SK-N-SH (cell line): Measurements from ENCODE around the gene FSD1. TPM values are rescaled to one million over a fixed set of nuclear protein-coding genes. Genes with fewer than 3 reads are reported as not detected.

ENCODE experiments used
- CTCF ChIA-PET: fragments of 300-600, 350-600 bp; formaldehyde crosslinking; extraction: SDS; loops from one replicate; lab custom pipeline; 2021; lab: Yijun Ruan, JAX
- POLR2A ChIA-PET: fragments of 350-600 bp; sonication (Branson Sonifier 250); formaldehyde crosslinking; extraction: SDS; loops from one replicate; lab custom pipeline; 2020; ENCODE audit warnings: antibody characterized with exemption, inconsistent platforms; lab: Yijun Ruan, JAX
- DNase-seq: peaks from one replicate; pipeline ENCODE4 v3.0.0; 2012
- H2AFZ ChIP-seq: fragments of 200-600 bp; sonication (generic); 2 replicates; pipeline ENCODE4 v1.8.1; 2016; ENCODE audit warnings: antibody characterized with exemption, mild to moderate bottlenecking, low read depth
- H3F3A ChIP-seq: fragments of 200-600 bp; sonication (generic); replicated peaks from 2 replicates; pipeline ENCODE3; 2016; ENCODE audit warnings: antibody characterized with exemption, mild to moderate bottlenecking; ENCODE audit not compliant: insufficient read depth
- H3K27ac ChIP-seq, 2 experiments: fragments of 200-500 bp in 1 of 2; fragments of 200-600 bp in 1 of 2; sonication (Bioruptor generic) in 1 of 2; sonication (generic), shearing (Covaris generic) in 1 of 2; 2 replicates each; pipeline versions ENCODE4 v1.5.1 to v1.6.1; 2014 to 2016; ENCODE audit warnings: low read depth in 2 of 2, inconsistent platforms in 1 of 2, low read length in 1 of 2, mild to moderate bottlenecking in 1 of 2, mixed read lengths in 1 of 2
- H3K27me3 ChIP-seq: fragments of 200-600 bp; sonication (generic), shearing (Covaris generic); 2 replicates; pipeline ENCODE4 v1.6.1; 2016; ENCODE audit warnings: mixed run types; ENCODE audit not compliant: insufficient read depth
- H3K36me3 ChIP-seq, 2 experiments: fragments of 200-500 bp in 1 of 2; fragments of 200-600 bp in 1 of 2; sonication (Bioruptor generic) in 1 of 2; sonication (generic) in 1 of 2; replicated peaks in 1 of 2; 2 replicates each; pipeline versions ENCODE3 to v1.5.1; 2014 to 2016; ENCODE audit warnings: low read length in 1 of 2, mild to moderate bottlenecking in 1 of 2; ENCODE audit not compliant: insufficient read depth in 2 of 2, control insufficient read depth in 1 of 2
- H3K4me1 ChIP-seq, 2 experiments: fragments of 200-500 bp in 1 of 2; fragments of 200-600 bp in 1 of 2; sonication (Bioruptor generic) in 1 of 2; sonication (generic), shearing (Covaris generic) in 1 of 2; 2 replicates each; pipeline versions ENCODE4 v1.5.1 to v1.6.1; 2014 to 2016; ENCODE audit warnings: low read depth in 1 of 2, low read length in 1 of 2, mixed run types in 1 of 2; ENCODE audit not compliant: insufficient read depth in 2 of 2, control insufficient read depth in 1 of 2
- H3K4me2 ChIP-seq: fragments of 200-600 bp; sonication (generic), shearing (Covaris generic); 2 replicates; pipeline ENCODE4 v1.6.1; 2017; ENCODE audit warnings: mixed run types
- H3K4me3 ChIP-seq, 2 experiments: fragments of 200-500 bp in 1 of 2; fragments of 200-600 bp in 1 of 2; sonication (Bioruptor generic) in 1 of 2; sonication (generic), shearing (Covaris generic) in 1 of 2; 2 replicates each; pipeline versions ENCODE4 v1.5.1 to v1.8.1; 2014 to 2016; ENCODE audit warnings: low read depth in 2 of 2, inconsistent platforms in 1 of 2, low read length in 1 of 2, mild to moderate bottlenecking in 1 of 2, mixed read lengths in 1 of 2, moderate library complexity in 1 of 2
- H3K79me2 ChIP-seq: fragments of 200-600 bp; sonication (generic); 2 replicates; pipeline ENCODE4 v1.8.1; 2017; ENCODE audit warnings: mild to moderate bottlenecking; ENCODE audit not compliant: insufficient read depth
- H3K9ac ChIP-seq: fragments of 200-600 bp; sonication (generic); 2 replicates; pipeline ENCODE4 v1.6.1; 2017; ENCODE audit warnings: mixed run types
- H3K9me2 ChIP-seq: fragments of 200-600 bp; sonication (generic); 2 replicates; pipeline ENCODE4 v1.6.1; 2017; ENCODE audit warnings: mixed run types
- H3K9me3 ChIP-seq: fragments of 200-600 bp; sonication (generic); 2 replicates; pipeline ENCODE4 v1.6.1; 2017; ENCODE audit warnings: mixed run types, mild to moderate bottlenecking, moderate library complexity
- H4K20me1 ChIP-seq: fragments of 200-600 bp; sonication (generic); 2 replicates; pipeline ENCODE4 v1.6.1; 2017; ENCODE audit warnings: mild to moderate bottlenecking, mixed run types; ENCODE audit not compliant: insufficient read depth
- CHD2 ChIP-seq: fragments of 150-350 bp; IDR thresholded peaks from 2 replicates; pipeline ENCODE4 v1.6.1; 2018; ENCODE audit warnings: low read length; ENCODE audit not compliant: partially characterized antibody
- CTCF ChIP-seq: fragments of 200-600 bp; sonication (generic); IDR thresholded peaks from 2 replicates; pipeline ENCODE4 v1.6.1; 2017; ENCODE audit warnings: antibody characterized with exemption, mild to moderate bottlenecking, moderate library complexity
- EP300 ChIP-seq, 2 experiments: IDR thresholded peaks; 2 replicates each; pipeline versions ENCODE4 v1.4.0 to v1.6.1; 2012; ENCODE audit warnings: borderline replicate concordance in 1 of 2, low read depth in 1 of 2, low read length in 1 of 2
- EZH2phosphoT487 ChIP-seq: fragments of 200-600 bp; sonication (generic); IDR thresholded peaks from 2 replicates; pipeline ENCODE4 v1.6.1; 2017; ENCODE audit warnings: low read depth, mixed run types, mild to moderate bottlenecking, antibody characterized with exemption, moderate library complexity, borderline replicate concordance
- FOSL2 ChIP-seq: IDR thresholded peaks from 2 replicates; pipeline ENCODE4 v1.4.0; 2012; ENCODE audit warnings: low read depth, mild to moderate bottlenecking, moderate library complexity, borderline replicate concordance
- FOXJ3 ChIP-seq: sonication (generic); formaldehyde crosslinking; IDR thresholded peaks from 2 replicates; pipeline ENCODE4 v1.5.1; 2020; ENCODE audit warnings: mild to moderate bottlenecking, missing genetic modification reagents
- FOXM1 ChIP-seq: IDR thresholded peaks from 2 replicates; pipeline ENCODE4 v1.4.0; 2012; ENCODE audit warnings: low read depth, mild to moderate bottlenecking
- GABPA ChIP-seq: IDR thresholded peaks from 2 replicates; pipeline ENCODE4 v1.4.0; 2012; ENCODE audit warnings: low read depth, mild to moderate bottlenecking
- GATA2 ChIP-seq: sonication (generic); formaldehyde crosslinking; IDR thresholded peaks from 2 replicates; pipeline ENCODE4 v1.5.0; 2020; ENCODE audit warnings: mild to moderate bottlenecking, missing genetic modification reagents
- IRF3 ChIP-seq: fragments of 150-350 bp; IDR thresholded peaks from 2 replicates; pipeline ENCODE4 v1.6.1; 2016; ENCODE audit warnings: mild to moderate bottlenecking, low read depth, low read length
- JUND ChIP-seq: IDR thresholded peaks from 2 replicates; pipeline ENCODE4 v1.4.0; 2012
- MEF2A ChIP-seq: IDR thresholded peaks from 2 replicates; pipeline ENCODE4 v1.4.0; 2012; ENCODE audit warnings: low read depth, borderline replicate concordance
- PBX3 ChIP-seq: IDR thresholded peaks from 2 replicates; pipeline ENCODE4; 2012
- RAD21 ChIP-seq: IDR thresholded peaks from 2 replicates; pipeline ENCODE4 v1.6.1; 2012; ENCODE audit warnings: mild to moderate bottlenecking, low read length
- RCOR1 ChIP-seq: fragments of 150-350 bp; IDR thresholded peaks from 2 replicates; pipeline ENCODE4 v1.6.1; 2017; ENCODE audit warnings: antibody characterized with exemption, low read length
- REST ChIP-seq: IDR thresholded peaks from 2 replicates; pipeline ENCODE4 v1.6.1; 2012; ENCODE audit warnings: mild to moderate bottlenecking, low read depth, low read length, moderate library complexity
- TAF1 ChIP-seq: IDR thresholded peaks from 2 replicates; pipeline ENCODE4 v1.6.1; 2012; ENCODE audit warnings: low read depth, mild to moderate bottlenecking, low read length, moderate library complexity, borderline replicate concordance
- YY1 ChIP-seq: IDR thresholded peaks from 2 replicates; pipeline ENCODE4 v1.4.0; 2012; ENCODE audit warnings: low read depth, mild to moderate bottlenecking
- WGBS: methylation state at CpG from one replicate; pipeline ENCODE4 v1.1.6; 2017; ENCODE audit warnings: low lambda C conversion rate; 5-methylcytosine and 5-hydroxymethylcytosine counted together
- polyA plus RNA-seq, 3 experiments: library from polyadenylated mRNA; depleted of rRNA; stranded (reverse); fragments of >200 nt; gene quantifications; 2 replicates each; pipeline ENCODE4 v1.2.3, GENCODE V29; 2012

The FSD1 gene
- polyA plus RNA-seq, 1 of the 3 experiments (the other 2 are of a cell fraction): 49.0 TPM

GRCh38 chr19:4260613-4261191 lies 43.7 kb upstream of the FSD1 start:
- Histone ChIP-seq H3K36me3 (peaks cover 15 to 16% of the 10 kb centered on the region in 2 experiments), H3K9ac (no peak overlapping the region), H3K79me2 (no peaks in the 10 kb centered on the region), H3K9me2 (no peaks in the 10 kb centered on the region), H3K4me3 (no peak overlapping the region), H3K9me3 (no peaks in the 10 kb centered on the region), H3K4me2 (no peak overlapping the region), H3K27me3 (no peaks in the 10 kb centered on the region), H4K20me1 (no peaks in the 10 kb centered on the region), H3F3A (no peaks in the 10 kb centered on the region), H3K27ac (no peak overlapping the region), H3K4me1 (no peaks in the 10 kb centered on the region), H2AFZ (no peak overlapping the region)
- TF ChIP-seq GATA2: no peak
- no peak for TF ChIP-seq EZH2phosphoT487
- TF ChIP-seq MEF2A: no peak
- TF ChIP-seq CTCF: no peak
- TF ChIP-seq GABPA: no peak
- no peak for TF ChIP-seq FOXJ3 (CRISPR knock-in tag)
- no peak for TF ChIP-seq PBX3
- TF ChIP-seq IRF3: no peak
- no peak for TF ChIP-seq JUND
- no peak for DNase-seq
- POLR2A ChIA-PET: interaction anchor here (0.6 kb wide), 1 partner anchor 1435 kb away, joined by 4 read pairs; no protein-coding TSS in a partner anchor
- WGBS: 94% methylated on average over 11 of the region's 11 CpGs
- CTCF ChIA-PET: interaction anchor here (2.2 kb wide), 1 partner anchor 92 kb away, joined by 9 read pairs; no protein-coding TSS in a partner anchor

- WGBS: 84% methylated on average over 2 of the region's 4 CpGs
- Histone ChIP-seq H3K36me3 (peaks cover under 1 to 5% of the 10 kb centered on the region in 2 experiments), H3K9me2 (no peaks in the 10 kb centered on the region), H3K27ac (no peak overlapping the region), H3K9me3 (no peaks in the 10 kb centered on the region), H3K9ac (no peak overlapping the region), H3K79me2 (no peaks in the 10 kb centered on the region), H3K4me3 (no peak overlapping the region), H2AFZ (no peak overlapping the region), H3K4me1 (no peaks in the 10 kb centered on the region), H3K4me2 (no peak overlapping the region), H4K20me1 (0 out of 2 replicates have a peak, but pooled peaks cover 4% of the 10 kb centered on the region), H3K27me3 (no peaks in the 10 kb centered on the region), H3F3A (peaks cover 4% of the 10 kb centered on the region)
- DNase-seq: no peak
- TF ChIP-seq IRF3 (no peak), FOXM1 (no peak), CHD2 (no peak), FOSL2 (no peak), RAD21 (no peak), GATA2 (no peak), YY1 (no peak), RCOR1 (no peak), REST (no peak), EP300 (IDR thresholded peaks at IDR 0.05; ENCODE audit: borderline replicate concordance in 1 of 2, low read depth in 1 of 2, low read length in 1 of 2) (no peak), TAF1 (no peak)
- ChIA-PET POLR2A (interaction anchor here (0.7 kb wide), 1 partner anchor 138 kb away, joined by 4 read pairs; the partner anchor contains the start of gene CHAF1A), CTCF (interaction anchor here (0.7 kb wide), 1 partner anchor 88 kb away, joined by 3 read pairs; no protein-coding TSS in a partner anchor)
Measured at GRCh38 chr19:4264812-4265211, 39.6 kb upstream of the FSD1 start.
